ENCODE results near the gene CBX8. TPM values are rescaled to one million over a fixed set of nuclear protein-coding genes. Genes with fewer than 3 reads are reported as not detected.

CBX8 gene
- total and polyA plus RNA-seq, 2 of the 13 experiments (the other 11 are each of a cell fraction or from before 2014, with no cell fraction given): 0.34 to 12.6 TPM

GRCh38 chr17:79803421-79803996 is 6.6 kb upstream of the CBX8 start (continued):
- TF ChIP-seq MXD1 (CRISPR knock-in tag; IDR thresholded peaks at IDR 0.05) (no peak), NFIC (IDR thresholded peaks at IDR 0.05; ENCODE audit: low read length) (no peak), PAWR (CRISPR knock-in tag; IDR thresholded peaks at IDR 0.05; ENCODE audit: borderline replicate concordance) (no peak), EZH2 (conservative IDR thresholded peaks at IDR 0.05; ENCODE audit: low read depth, low read length) (peak; percentile 82; the same call in 1 of the 2 replicates), ZNF33A (CRISPR knock-in tag; IDR thresholded peaks at IDR 0.05; ENCODE audit: borderline replicate concordance) (0 out of 2 replicates have a peak, but pooled peaks have one; percentile 69), CREBL2 (CRISPR knock-in tag; IDR thresholded peaks at IDR 0.05; ENCODE audit: borderline replicate concordance) (0 out of 2 replicates have a peak, but pooled peaks have one; percentile 0), PHF21A (CRISPR knock-in tag; IDR thresholded peaks at IDR 0.05) (peak; percentile 7; the same call in 1 of the 2 replicates), ZNF562 (CRISPR knock-in tag; IDR thresholded peaks at IDR 0.05; ENCODE audit: borderline replicate concordance) (no peak), REPIN1 (CRISPR knock-in tag; IDR thresholded peaks at IDR 0.05; ENCODE audit: borderline replicate concordance, low read depth) (no peak), NFKBIZ (CRISPR knock-in tag; IDR thresholded peaks at IDR 0.05) (0 out of 2 replicates have a peak, but pooled peaks have one; percentile 1), ZMAT3 (CRISPR knock-in tag; conservative IDR thresholded peaks at IDR 0.05) (no peak), KLF9 (CRISPR knock-in tag; IDR thresholded peaks at IDR 0.05; ENCODE audit: low read depth) (no peak), TERF1 (CRISPR knock-in tag; IDR thresholded peaks at IDR 0.05) (no peak), ZNF121 (CRISPR knock-in tag; IDR thresholded peaks at IDR 0.05) (no peak), ZNF446 (CRISPR knock-in tag; IDR thresholded peaks at IDR 0.05) (no peak), SRSF1 (optimal IDR thresholded peaks at IDR 0.05; ENCODE audit: low read depth, low read length) (peak; percentile 59), POGZ (CRISPR knock-in tag; IDR thresholded peaks at IDR 0.05) (no peak), ZXDC (CRISPR knock-in tag; IDR thresholded peaks at IDR 0.05) (0 out of 2 replicates have a peak, but pooled peaks have one; percentile 42), JUN (CRISPR knock-in tag; IDR thresholded peaks at IDR 0.05) (0 out of 2 replicates have a peak, but pooled peaks have one; percentile 1), KAT8 (CRISPR knock-in tag; IDR thresholded peaks at IDR 0.05) (no peak), ZNF275 (CRISPR knock-in tag; IDR thresholded peaks at IDR 0.05; ENCODE audit: borderline replicate concordance) (no peak)

Data from HepG2 (cell line).